Progenitor cell of endocrine pancreas (in vitro differentiated cells): ENCODE measurements around the gene ABCC8. TPM values are rescaled to one million over a fixed set of nuclear protein-coding genes. Genes with fewer than 3 reads are reported as not detected.

Experiments
- DNase-seq: peaks from one replicate; pipeline ENCODE4 v3.0.0; 2021; ENCODE audit warnings: low spot score; ENCODE audit not compliant: unreplicated experiment
- H3K27ac Mint-ChIP-seq: 2 replicates; pipeline ENCODE4 v1.8.0; 2021; ENCODE audit warnings: mild to moderate bottlenecking, moderate library complexity, mixed read lengths
- H3K27me3 Mint-ChIP-seq: 2 replicates; pipeline ENCODE4 v1.8.0; 2021; ENCODE audit warnings: mixed read lengths
- H3K36me3 Mint-ChIP-seq: 2 replicates; pipeline ENCODE4 v1.8.0; 2022; ENCODE audit warnings: mixed read lengths; ENCODE audit not compliant: insufficient read depth
- H3K4me1 Mint-ChIP-seq: 2 replicates; pipeline ENCODE4 v1.8.0; 2021; ENCODE audit warnings: low read depth, mixed read lengths
- H3K4me3 Mint-ChIP-seq: 2 replicates; pipeline ENCODE4 v1.8.0; 2021; ENCODE audit warnings: low read depth, mild to moderate bottlenecking, moderate library complexity, mixed read lengths
- H3K9me3 Mint-ChIP-seq: 2 replicates; pipeline ENCODE4 v1.8.0; 2021; ENCODE audit warnings: low read depth, mixed read lengths
- total RNA-seq: library from RNA; stranded (reverse); gene quantifications from 2 replicates; pipeline ENCODE4 v1.2.1, GENCODE V29; 2021
- TF ChIP-seq, protein P1 (sequence below): fragments of 200-600 bp; sonication (generic); IDR thresholded peaks from one replicate; pipeline ENCODE4 v1.5.0; 2021; ENCODE audit warnings: antibody characterized with exemption, mild to moderate bottlenecking; ENCODE audit not compliant: unreplicated experiment

ABCC8 gene
- total RNA-seq, 1 donor from 2014 or later: 23.9 TPM

DNA sequence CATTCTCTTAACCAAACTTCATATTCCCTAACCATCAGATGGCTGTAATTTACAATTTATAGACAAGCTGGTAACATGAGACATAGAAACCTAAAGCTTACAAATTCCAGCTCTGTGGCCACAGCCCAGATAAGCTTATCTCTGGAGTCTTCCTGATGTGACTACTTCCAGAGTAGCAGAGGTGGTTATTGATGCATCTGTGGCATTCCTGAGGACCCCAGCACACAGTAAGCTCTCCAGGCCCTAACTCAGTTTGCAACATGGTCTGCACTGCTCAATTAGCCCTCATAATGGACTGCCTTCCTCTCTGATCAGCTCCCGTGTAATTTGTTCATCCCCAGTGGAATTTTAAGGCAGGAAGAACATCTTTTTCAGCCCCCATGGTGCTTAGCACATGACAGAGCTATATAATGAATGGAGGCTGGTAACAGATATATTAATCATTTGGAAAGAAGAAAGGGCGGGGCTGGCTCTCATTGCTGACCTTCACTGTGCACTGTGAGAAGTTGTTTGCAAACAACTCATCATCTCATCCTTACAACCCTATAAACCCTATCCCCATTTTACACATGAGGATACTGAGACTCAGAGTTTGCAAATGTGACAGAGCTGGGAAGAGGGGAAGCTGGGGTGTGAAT lies 58.1 kb downstream of the ABCC8 start:
- H3K36me3 Mint-ChIP-seq: no peaks in the 10 kb centered on the region
- TF ChIP-seq, protein P1, sequence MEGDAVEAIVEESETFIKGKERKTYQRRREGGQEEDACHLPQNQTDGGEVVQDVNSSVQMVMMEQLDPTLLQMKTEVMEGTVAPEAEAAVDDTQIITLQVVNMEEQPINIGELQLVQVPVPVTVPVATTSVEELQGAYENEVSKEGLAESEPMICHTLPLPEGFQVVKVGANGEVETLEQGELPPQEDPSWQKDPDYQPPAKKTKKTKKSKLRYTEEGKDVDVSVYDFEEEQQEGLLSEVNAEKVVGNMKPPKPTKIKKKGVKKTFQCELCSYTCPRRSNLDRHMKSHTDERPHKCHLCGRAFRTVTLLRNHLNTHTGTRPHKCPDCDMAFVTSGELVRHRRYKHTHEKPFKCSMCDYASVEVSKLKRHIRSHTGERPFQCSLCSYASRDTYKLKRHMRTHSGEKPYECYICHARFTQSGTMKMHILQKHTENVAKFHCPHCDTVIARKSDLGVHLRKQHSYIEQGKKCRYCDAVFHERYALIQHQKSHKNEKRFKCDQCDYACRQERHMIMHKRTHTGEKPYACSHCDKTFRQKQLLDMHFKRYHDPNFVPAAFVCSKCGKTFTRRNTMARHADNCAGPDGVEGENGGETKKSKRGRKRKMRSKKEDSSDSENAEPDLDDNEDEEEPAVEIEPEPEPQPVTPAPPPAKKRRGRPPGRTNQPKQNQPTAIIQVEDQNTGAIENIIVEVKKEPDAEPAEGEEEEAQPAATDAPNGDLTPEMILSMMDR: no peak
- H3K27ac Mint-ChIP-seq: no peak overlapping the region
- H3K4me3 Mint-ChIP-seq: no peak overlapping the region
- DNase-seq: no peak
- no peaks in the 10 kb centered on the region for H3K9me3 Mint-ChIP-seq
- H3K27me3 Mint-ChIP-seq: peaks cover 34% of the 10 kb centered on the region
- peaks cover 7% of the 10 kb centered on the region for H3K4me1 Mint-ChIP-seq

DNA sequence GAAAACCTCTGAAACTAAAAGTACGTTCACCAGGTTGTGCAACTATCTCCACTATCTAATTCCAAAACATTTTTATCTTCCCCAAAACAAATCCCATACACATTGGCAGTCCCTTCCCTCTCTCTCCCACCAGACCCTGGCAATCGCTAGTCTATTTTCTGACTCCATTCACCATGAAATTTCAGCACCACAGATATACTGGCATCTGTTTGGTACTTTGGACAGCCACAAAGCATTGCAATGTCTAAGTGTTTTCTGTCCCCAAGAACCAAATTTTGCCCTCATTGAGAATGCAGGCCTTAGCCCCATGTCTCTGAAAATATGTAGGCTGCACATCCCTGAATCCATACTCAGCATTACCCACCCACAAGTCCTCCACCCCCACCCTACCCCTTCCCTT lies 60.2 kb downstream of the ABCC8 start:
- DNase-seq: no peak
- no peak overlapping the region for H3K27ac Mint-ChIP-seq
- H3K36me3 Mint-ChIP-seq: no peaks in the 10 kb centered on the region
- no peak overlapping the region for H3K4me3 Mint-ChIP-seq
- H3K27me3 Mint-ChIP-seq: peaks cover 21% of the 10 kb centered on the region
- peaks cover 14% of the 10 kb centered on the region for H3K4me1 Mint-ChIP-seq
- H3K9me3 Mint-ChIP-seq: no peaks in the 10 kb centered on the region
- TF ChIP-seq, protein P1: no peak

DNA sequence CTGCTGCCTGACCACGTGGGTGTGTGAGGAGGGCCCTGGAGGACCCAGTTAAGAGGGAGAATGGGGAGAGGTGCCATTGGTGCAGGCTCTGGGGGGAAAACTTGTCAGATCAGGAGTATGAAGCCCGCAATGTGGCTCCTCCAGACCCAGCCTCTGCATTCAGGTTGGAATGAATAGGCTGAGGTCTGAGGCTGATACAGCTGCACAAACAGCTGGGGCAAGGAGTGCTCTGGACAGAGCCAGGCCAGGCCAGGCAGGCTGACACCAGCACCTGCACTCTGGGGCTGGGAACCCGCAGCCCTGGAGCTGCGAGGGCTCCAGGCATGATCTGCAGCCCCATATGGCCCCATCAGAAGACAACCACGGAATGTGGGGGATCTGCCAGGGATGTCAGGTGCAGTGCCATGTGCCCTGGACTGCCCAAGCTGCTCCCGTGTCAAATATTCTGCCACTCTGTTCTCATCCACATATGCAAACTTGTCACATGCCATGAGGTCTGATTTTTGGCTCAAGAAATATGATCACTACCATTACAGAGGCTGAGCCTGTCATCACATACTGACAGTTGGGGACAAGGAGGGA lies 61.0 kb downstream of the ABCC8 start:
- Mint-ChIP-seq H3K4me1 (peaks cover 14% of the 10 kb centered on the region), H3K36me3 (no peaks in the 10 kb centered on the region), H3K27me3 (peaks cover 19% of the 10 kb centered on the region), H3K4me3 (no peak overlapping the region), H3K9me3 (no peaks in the 10 kb centered on the region), H3K27ac (no peak overlapping the region)
- TF ChIP-seq, protein P1: no peak
- DNase-seq: no peak

DNA sequence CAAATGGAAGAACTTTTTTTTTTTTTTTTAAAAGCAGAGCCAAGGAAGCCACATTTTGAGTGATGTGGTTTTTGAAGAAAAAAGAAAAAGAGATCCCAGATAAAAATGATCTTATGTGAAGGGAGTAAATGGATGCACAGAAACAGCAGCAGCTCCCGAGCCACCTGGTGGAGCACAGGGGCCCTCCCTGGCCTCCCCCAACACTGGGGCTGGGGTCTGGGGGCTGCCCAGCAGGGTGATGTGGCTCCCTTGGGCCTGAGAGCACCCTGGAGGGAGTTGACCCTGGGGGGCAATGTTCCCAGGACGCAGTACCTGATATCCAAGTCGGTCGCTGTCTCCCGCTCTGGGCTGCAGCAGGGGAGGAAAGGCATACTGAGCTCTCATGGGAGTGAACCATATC lies 61.7 kb downstream of the ABCC8 start:
- Mint-ChIP-seq H3K4me3 (no peak overlapping the region), H3K27me3 (peaks cover 19% of the 10 kb centered on the region), H3K27ac (no peak overlapping the region), H3K4me1 (peaks cover 14% of the 10 kb centered on the region), H3K36me3 (no peaks in the 10 kb centered on the region), H3K9me3 (no peaks in the 10 kb centered on the region)
- no peak for DNase-seq
- TF ChIP-seq, protein P1: no peak

DNA sequence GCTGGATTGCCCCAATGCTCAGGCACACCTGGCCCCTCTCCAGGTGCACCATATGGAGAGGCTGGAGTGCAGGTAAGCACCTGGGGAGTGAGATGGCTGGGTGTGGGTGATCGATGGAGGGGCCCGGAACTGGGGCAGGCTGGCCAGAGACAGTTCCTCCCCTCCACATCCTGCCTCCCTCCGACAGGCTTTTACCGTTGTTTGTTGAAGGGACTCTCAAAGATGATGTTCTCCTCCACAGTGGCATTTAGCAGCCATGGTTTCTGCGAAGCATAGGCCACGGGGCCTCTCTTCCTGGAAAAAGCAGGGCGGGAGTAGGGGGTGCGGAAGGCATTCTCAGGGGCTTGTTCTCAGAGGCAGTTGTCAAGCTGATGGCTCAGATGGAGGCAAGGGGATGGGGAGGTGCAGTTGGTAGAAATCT lies 62.3 kb downstream of the ABCC8 start:
- TF ChIP-seq, protein P1: no peak
- no peak for DNase-seq
- no peaks in the 10 kb centered on the region for H3K9me3 Mint-ChIP-seq
- no peak overlapping the region for H3K4me3 Mint-ChIP-seq
- H3K4me1 Mint-ChIP-seq: peaks cover 14% of the 10 kb centered on the region
- peaks cover 14% of the 10 kb centered on the region for H3K27me3 Mint-ChIP-seq
- no peak overlapping the region for H3K27ac Mint-ChIP-seq
- H3K36me3 Mint-ChIP-seq: no peaks in the 10 kb centered on the region
